ENCODE data around the gene UBTD1. TPM values are rescaled to one million over a fixed set of nuclear protein-coding genes. Genes with fewer than 3 reads are reported as not detected.
"Not testable (repeated sequence)": the region's sequence is repeated elsewhere in the genome, so short reads cannot be mapped to it uniquely, and the experiment has no call there.

Gene UBTD1
- total and polyA plus RNA-seq, 8 donors = 3.9 to 9.0 (median 5.4) TPM

- WGBS, 2 donors = 86 to 87% methylated on average over 2 of the region's 2 CpGs
- no peak overlapping the region for H3K4me3 ChIP-seq
- TF ChIP-seq, protein P1, sequence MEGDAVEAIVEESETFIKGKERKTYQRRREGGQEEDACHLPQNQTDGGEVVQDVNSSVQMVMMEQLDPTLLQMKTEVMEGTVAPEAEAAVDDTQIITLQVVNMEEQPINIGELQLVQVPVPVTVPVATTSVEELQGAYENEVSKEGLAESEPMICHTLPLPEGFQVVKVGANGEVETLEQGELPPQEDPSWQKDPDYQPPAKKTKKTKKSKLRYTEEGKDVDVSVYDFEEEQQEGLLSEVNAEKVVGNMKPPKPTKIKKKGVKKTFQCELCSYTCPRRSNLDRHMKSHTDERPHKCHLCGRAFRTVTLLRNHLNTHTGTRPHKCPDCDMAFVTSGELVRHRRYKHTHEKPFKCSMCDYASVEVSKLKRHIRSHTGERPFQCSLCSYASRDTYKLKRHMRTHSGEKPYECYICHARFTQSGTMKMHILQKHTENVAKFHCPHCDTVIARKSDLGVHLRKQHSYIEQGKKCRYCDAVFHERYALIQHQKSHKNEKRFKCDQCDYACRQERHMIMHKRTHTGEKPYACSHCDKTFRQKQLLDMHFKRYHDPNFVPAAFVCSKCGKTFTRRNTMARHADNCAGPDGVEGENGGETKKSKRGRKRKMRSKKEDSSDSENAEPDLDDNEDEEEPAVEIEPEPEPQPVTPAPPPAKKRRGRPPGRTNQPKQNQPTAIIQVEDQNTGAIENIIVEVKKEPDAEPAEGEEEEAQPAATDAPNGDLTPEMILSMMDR (IDR thresholded peaks at IDR 0.05) = no peak
- FAIRE-seq = no peak
- intact Hi-C loops (cut with DNase I) = no loop called here
- no peaks in the 10 kb centered on the region for H3K4me1 ChIP-seq
- no peak for DNase-seq
- no peaks in the 10 kb centered on the region for H3K27me3 ChIP-seq
- H3K36me3 ChIP-seq = peaks cover 0 to 40% (median 7%) of the 10 kb centered on the region in 3 donors
- no peak overlapping the region for H3K27ac ChIP-seq
- ATAC-seq = peak in 3 of 4 donors; percentile 18 to 52 (median 29)
- no peaks in the 10 kb centered on the region for H3K9me3 ChIP-seq
Observed at GRCh38 chr10:97475936-97476594, 22.7 kb upstream of the UBTD1 start.

DNA sequence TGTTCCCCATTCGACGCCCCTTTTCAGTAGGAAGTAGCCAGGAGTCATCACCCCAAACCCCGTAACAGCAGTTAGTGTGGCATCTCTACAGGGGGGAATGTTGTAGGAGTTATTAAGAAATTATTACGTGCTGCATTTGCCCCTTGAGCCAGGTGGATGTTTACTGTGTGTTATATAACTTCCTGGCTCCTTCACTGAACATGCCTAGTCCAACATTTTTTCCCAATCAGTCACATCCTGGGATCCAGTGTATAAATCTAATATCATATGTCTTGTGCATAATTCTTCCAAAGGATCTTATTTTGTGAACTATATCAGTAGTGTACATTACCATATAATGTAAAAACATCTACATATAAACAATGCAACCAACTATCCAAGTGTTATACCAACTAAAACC lies 19.3 kb upstream of the UBTD1 start:
- H3K4me1 ChIP-seq; ATAC-seq; H3K4me3 ChIP-seq; H3K9me3 ChIP-seq; intact Hi-C loops (cut with DNase I); H3K27me3 ChIP-seq; H3K27ac ChIP-seq; DNase-seq; FAIRE-seq: not testable (repeated sequence)
- H3K36me3 ChIP-seq = peaks cover 0 to 22% (median 7%) of the 10 kb centered on the region in 3 donors
- 83 to 86% methylated on average over 4 of the region's 4 CpGs for WGBS, 2 donors

- TF ChIP-seq, protein P1 (IDR thresholded peaks at IDR 0.05) = no peak
- 81% methylated on average over 9 of the region's 9 CpGs for WGBS, 2 donors
- H3K4me1 ChIP-seq = no peaks in the 10 kb centered on the region
- ATAC-seq (no peak), FAIRE-seq (no peak), DNase-seq (no peak)
- no peak overlapping the region for H3K27ac ChIP-seq
- H3K36me3 ChIP-seq = peaks cover 0 to 22% (median 7%) of the 10 kb centered on the region in 3 donors
- intact Hi-C loops (cut with DNase I) = no loop called here
- no peak overlapping the region for H3K4me3 ChIP-seq
- H3K9me3 ChIP-seq = no peaks in the 10 kb centered on the region
- no peaks in the 10 kb centered on the region for H3K27me3 ChIP-seq
Observed at GRCh38 chr10:97479939-97480338, 18.8 kb upstream of the UBTD1 start.

DNA sequence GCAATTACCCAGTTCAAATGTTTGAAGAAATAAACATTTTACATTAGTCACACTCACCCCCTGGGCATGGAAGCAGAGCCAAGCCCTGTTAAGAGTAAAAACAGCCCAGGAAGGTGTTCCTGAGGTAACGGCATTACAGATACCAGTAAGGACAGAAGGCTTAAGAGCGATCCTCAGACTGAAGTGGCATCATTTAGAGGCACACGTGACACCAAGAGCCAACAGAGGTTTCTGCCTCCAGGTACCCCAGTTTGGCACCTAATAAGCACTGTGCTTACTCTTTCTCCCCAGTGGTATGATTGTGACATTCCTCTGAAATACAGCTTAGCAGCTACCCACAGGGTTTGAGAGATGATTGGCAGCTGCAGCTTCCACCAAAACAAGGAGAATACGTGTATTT lies 17.7 kb upstream of the UBTD1 start:
- no peaks in the 10 kb centered on the region for H3K9me3 ChIP-seq
- 93 to 94% methylated on average over 4 of the region's 4 CpGs for WGBS, 2 donors
- no peak for FAIRE-seq
- intact Hi-C loops (cut with DNase I) = no loop called here
- TF ChIP-seq, protein P1 (IDR thresholded peaks at IDR 0.05) = no peak
- DNase-seq = no peak
- no peak overlapping the region for H3K27ac ChIP-seq
- no peak for ATAC-seq
- peaks cover 0 to 20% (median 4%) of the 10 kb centered on the region in 3 donors for H3K36me3 ChIP-seq
- H3K4me3 ChIP-seq = no peak overlapping the region
- H3K4me1 ChIP-seq = no peaks in the 10 kb centered on the region
- H3K27me3 ChIP-seq = no peaks in the 10 kb centered on the region

- DNase-seq (no peak), ATAC-seq (no peak), FAIRE-seq (no peak)
- Histone ChIP-seq H3K36me3 (peaks cover 0 to 7% (median 3%) of the 10 kb centered on the region in 3 donors), H3K27ac (no peak overlapping the region), H3K27me3 (no peaks in the 10 kb centered on the region), H3K4me1 (no peaks in the 10 kb centered on the region), H3K9me3 (no peaks in the 10 kb centered on the region), H3K4me3 (no peak overlapping the region)
- WGBS, 2 donors = 91 to 94% methylated on average over 1 of the region's 1 CpG
- intact Hi-C loops (cut with DNase I) = no loop called here
- TF ChIP-seq, protein P1 (IDR thresholded peaks at IDR 0.05) = no peak
Observed at GRCh38 chr10:97482381-97482780, 16.3 kb upstream of the UBTD1 start.
